Spleen (tissue), 11 donors: ENCODE results near the gene EMC9. TPM values are rescaled to one million over a fixed set of nuclear protein-coding genes. Genes with fewer than 3 reads are reported as not detected.

Source experiments
- DNase-seq: peaks from one replicate; pipeline ENCODE4 v3.0.0-alpha.2; 2020
- H3K27ac ChIP-seq, 8 donors: fragments of 200-600 bp; sonication (generic) in 7 of 8; 1 replicate in 4 of 8; 2 replicates in 4 of 8; pipeline versions ENCODE4 v1.5.0 to v1.8.0; 2016 to 2021; ENCODE audit warnings: inconsistent platforms in 4 of 8, mild to moderate bottlenecking in 4 of 8, moderate library complexity in 1 of 8
- H3K27me3 ChIP-seq, 7 donors: fragments of 200-600 bp; sonication (generic) in 6 of 7; replicated peaks in 1 of 7; 1 replicate in 4 of 7; 2 replicates in 3 of 7; pipeline versions ENCODE4 v1.5.0 to v1.8.0; 2016 to 2021; ENCODE audit warnings: inconsistent platforms in 3 of 7, mild to moderate bottlenecking in 1 of 7
- H3K36me3 ChIP-seq, 6 donors: fragments of 200-600 bp; sonication (generic) in 5 of 6; 1 replicate in 4 of 6; 2 replicates in 2 of 6; pipeline versions ENCODE4 v1.5.0 to v1.8.0; 2016 to 2021; ENCODE audit warnings: inconsistent platforms in 2 of 6
- H3K4me1 ChIP-seq, 6 donors: fragments of 200-600 bp; sonication (generic) in 5 of 6; 1 replicate in 3 of 6; 2 replicates in 3 of 6; pipeline versions ENCODE4 v1.5.0 to v1.8.0; 2016 to 2021; ENCODE audit warnings: inconsistent platforms in 3 of 6
- H3K4me3 ChIP-seq, 8 donors: fragments of 200-600 bp; sonication (generic) in 7 of 8; 1 replicate in 4 of 8; 2 replicates in 4 of 8; pipeline versions ENCODE4 v1.5.0 to v1.8.0; 2016 to 2021; ENCODE audit warnings: inconsistent platforms in 4 of 8, mild to moderate bottlenecking in 4 of 8, moderate library complexity in 2 of 8
- H3K9me3 ChIP-seq, 8 donors: fragments of 200-600 bp; sonication (generic) in 7 of 8; 1 replicate in 4 of 8; 2 replicates in 4 of 8; pipeline versions ENCODE4 v1.5.0 to v1.8.0; 2016 to 2021; ENCODE audit warnings: inconsistent platforms in 4 of 8
- POLR2A ChIP-seq, 3 donors: fragments of 450-650 bp; IDR thresholded peaks; one replicate each; pipeline ENCODE4 v1.5.1; 2017; ENCODE audit warnings: antibody characterized with exemption in 3 of 3, mild to moderate bottlenecking in 1 of 3
- POLR2AphosphoS5 ChIP-seq, 3 donors: sonication (generic); formaldehyde crosslinking; IDR thresholded peaks; one replicate each; pipeline ENCODE4 v1.5.1; 2017; ENCODE audit warnings: antibody characterized with exemption in 3 of 3
- WGBS, 5 donors: extraction: QIAGEN DNeasy Blood & Tissue Kit in 3 of 5; methylation state at CpG; one replicate each; pipeline versions ENCODE4 v1.1.5 to v1.1.7; 2013 to 2018; 5-methylcytosine and 5-hydroxymethylcytosine counted together
- intact Hi-C: fragments of 100-400 bp; cut with DNase I; formaldehyde crosslinking; loops from one replicate; pipeline ENCODE4 v1.15.0; 2023; ENCODE audit warnings: low total_unique reads
- polyA plus RNA-seq, 3 donors: library from polyadenylated mRNA; stranded (reverse); fragments of 200-250 nt; gene quantifications; one replicate each; pipeline ENCODE4 v1.2.1, GENCODE V29; 2013
- total RNA-seq, 7 donors: library from RNA; depleted of rRNA in 3 of 7; stranded (reverse); fragments of >200 nt in 3 of 7; fragmentation: NEBNext Ultra II Directional in 4 of 7; extraction: Animal tissue kit (Norgen Biotek cat#: 25700) in 4 of 7; gene quantifications; one replicate each; pipeline versions ENCODE4 v1.1.0 to v1.2.1, GENCODE V29; 2016 to 2021
- TF ChIP-seq, protein P1 (sequence below), 11 experiments: fragments of 200-600 bp in 7 of 11; fragments of 450-650 bp in 4 of 11; sonication (generic) in 4 of 11; IDR thresholded peaks in 8 of 11; conservative IDR thresholded peaks in 3 of 11; 1 replicate in 7 of 11; 2 replicates in 4 of 11; pipeline versions ENCODE4 v1.4.0 to v1.8.0; 2016 to 2021; ENCODE audit warnings: antibody characterized with exemption in 11 of 11, inconsistent platforms in 4 of 11, mild to moderate bottlenecking in 1 of 11
- donor health status: healthy with polysubstance abuse.
- donor health status: DM: no; HTN: no; CAD: no; lungs with moderate emphysema.
- donor health status: DM: no; HTN: no; CAD: no.
- donor health status: Bipolar disorder and iron deficiency.
- donor health status: healthy.
- donor health status: DM: no; HTN: no; CAD: no.
- donor health status: DM: yes; HTN: yes; CAD: no.

EMC9 gene
- total and polyA plus RNA-seq, 10 donors, result 17.7 to 50.6 (median 22.3) TPM

DNA sequence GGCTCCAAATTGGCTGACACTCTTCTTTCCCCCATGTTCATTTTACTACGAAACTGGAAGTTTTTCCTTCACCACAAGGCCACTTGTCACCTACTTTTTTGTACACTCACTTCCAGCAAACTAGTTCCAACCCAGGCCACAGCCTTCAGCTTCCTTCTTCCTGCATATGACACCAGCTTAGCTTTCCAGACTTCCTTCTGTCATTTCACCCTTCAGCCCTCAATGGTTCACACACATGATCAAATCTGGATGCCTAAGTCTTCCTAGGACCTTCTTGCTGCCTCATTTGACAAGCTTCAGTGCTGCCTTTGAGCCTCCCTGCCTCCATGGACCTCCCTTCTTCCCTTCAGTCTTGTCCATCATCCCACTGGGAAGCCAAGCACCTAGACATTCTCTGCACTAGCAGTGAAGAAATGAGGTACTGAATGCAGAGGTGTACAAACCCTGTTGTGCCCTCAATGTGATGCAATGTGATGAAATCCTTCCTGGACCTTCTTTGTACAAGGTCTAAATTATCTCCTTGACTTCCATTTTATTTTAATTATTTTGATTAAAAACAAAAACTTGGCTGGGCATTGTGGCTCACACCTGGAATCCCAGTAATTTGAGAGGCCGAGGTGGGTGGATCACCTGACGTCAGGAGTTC is 26.2 kb upstream of the EMC9 start:
- Histone ChIP-seq H3K4me1 (peaks cover 24 to 85% (median 67%) of the 10 kb centered on the region in 6 donors), H3K9me3 (no peaks in the 10 kb centered on the region), H3K36me3 (peaks cover 30 to 86% (median 71%) of the 10 kb centered on the region in 6 donors), H3K27me3 (no peaks in the 10 kb centered on the region), H3K4me3 (peak overlapping the region in 1 of 8 donors; percentile 11), H3K27ac (peak overlapping the region in 7 of 8 donors; percentile 17 to 99 (median 63))
- TF ChIP-seq POLR2A (IDR thresholded peaks at IDR 0.05) (no peak), POLR2AphosphoS5 (IDR thresholded peaks at IDR 0.05) (peak in 1 of 3 donors; percentile 64)
- TF ChIP-seq, protein P1, sequence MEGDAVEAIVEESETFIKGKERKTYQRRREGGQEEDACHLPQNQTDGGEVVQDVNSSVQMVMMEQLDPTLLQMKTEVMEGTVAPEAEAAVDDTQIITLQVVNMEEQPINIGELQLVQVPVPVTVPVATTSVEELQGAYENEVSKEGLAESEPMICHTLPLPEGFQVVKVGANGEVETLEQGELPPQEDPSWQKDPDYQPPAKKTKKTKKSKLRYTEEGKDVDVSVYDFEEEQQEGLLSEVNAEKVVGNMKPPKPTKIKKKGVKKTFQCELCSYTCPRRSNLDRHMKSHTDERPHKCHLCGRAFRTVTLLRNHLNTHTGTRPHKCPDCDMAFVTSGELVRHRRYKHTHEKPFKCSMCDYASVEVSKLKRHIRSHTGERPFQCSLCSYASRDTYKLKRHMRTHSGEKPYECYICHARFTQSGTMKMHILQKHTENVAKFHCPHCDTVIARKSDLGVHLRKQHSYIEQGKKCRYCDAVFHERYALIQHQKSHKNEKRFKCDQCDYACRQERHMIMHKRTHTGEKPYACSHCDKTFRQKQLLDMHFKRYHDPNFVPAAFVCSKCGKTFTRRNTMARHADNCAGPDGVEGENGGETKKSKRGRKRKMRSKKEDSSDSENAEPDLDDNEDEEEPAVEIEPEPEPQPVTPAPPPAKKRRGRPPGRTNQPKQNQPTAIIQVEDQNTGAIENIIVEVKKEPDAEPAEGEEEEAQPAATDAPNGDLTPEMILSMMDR (IDR thresholded peaks at IDR 0.05 in 8 of 11, conservative IDR thresholded peaks at IDR 0.05 in 3 of 11), result no peak
- intact Hi-C loops, result no loop called here
- 66 to 82% (median 70%) methylated on average over 3 of the region's 3 CpGs for WGBS, 5 donors
- DNase-seq, result peak; percentile 27

DNA sequence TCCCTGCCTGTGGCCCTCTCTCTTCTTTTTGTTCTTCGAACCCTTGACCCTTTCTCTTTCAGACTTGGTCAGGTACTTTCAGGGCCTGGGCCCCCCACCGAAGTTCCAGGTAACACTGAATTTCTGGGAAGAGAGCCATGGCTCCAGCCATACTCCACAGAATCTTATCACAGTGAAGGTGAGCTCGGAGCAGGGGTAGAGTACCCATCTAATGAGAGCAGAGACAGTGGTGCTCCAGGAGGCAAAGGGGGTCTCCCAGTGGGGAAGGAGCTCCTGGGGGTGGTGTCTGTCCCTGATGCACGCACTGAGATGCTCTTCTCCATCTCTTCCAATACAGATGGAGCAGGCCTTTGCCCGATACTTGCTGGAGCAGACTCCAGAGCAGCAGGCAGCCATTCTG is 24.4 kb upstream of the EMC9 start:
- H3K4me3 ChIP-seq, result no peak overlapping the region
- intact Hi-C loops, result no loop called here
- H3K27me3 ChIP-seq, result no peaks in the 10 kb centered on the region
- no peaks in the 10 kb centered on the region for H3K9me3 ChIP-seq
- H3K27ac ChIP-seq, result peak overlapping the region in 5 of 8 donors; percentile 17 to 99 (median 95)
- peaks cover 25 to 80% (median 61%) of the 10 kb centered on the region in 6 donors for H3K4me1 ChIP-seq
- WGBS, 5 donors, result 95 to 97% (median 95%) methylated on average over 5 of the region's 5 CpGs
- TF ChIP-seq POLR2AphosphoS5 (IDR thresholded peaks at IDR 0.05), result no peak
- no peak for TF ChIP-seq POLR2A (IDR thresholded peaks at IDR 0.05)
- TF ChIP-seq, protein P1 (IDR thresholded peaks at IDR 0.05 in 8 of 11, conservative IDR thresholded peaks at IDR 0.05 in 3 of 11), result no peak
- DNase-seq, result no peak
- H3K36me3 ChIP-seq, result peaks cover 30 to 91% (median 73%) of the 10 kb centered on the region in 6 donors

DNA sequence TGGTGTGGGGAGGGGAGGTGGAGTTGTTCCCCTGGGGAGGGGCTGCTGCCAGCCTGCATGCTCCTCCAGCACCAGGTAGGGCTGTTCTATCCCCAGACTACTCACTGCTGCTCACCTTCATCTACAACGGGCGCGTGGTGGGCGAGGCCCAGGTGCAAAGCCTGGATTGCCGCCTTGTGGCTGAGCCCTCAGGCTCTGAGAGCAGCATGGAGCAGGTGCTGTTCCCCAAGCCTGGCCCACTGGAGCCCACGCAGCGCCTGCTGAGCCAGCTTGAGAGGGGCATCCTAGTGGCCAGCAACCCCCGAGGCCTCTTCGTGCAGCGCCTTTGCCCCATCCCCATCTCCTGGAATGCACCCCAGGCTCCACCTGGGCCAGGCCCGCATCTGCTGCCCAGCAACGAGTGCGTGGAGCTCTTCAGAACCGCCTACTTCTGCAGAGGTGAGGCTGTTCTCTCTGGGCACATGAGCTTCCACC is 23.2 kb upstream of the EMC9 start:
- intact Hi-C loops, result no loop called here
- H3K27me3 ChIP-seq, result no peaks in the 10 kb centered on the region
- DNase-seq, result peak; percentile 71
- peaks cover 31 to 83% (median 67%) of the 10 kb centered on the region in 6 donors for H3K4me1 ChIP-seq
- H3K4me3 ChIP-seq, result no peak overlapping the region
- peaks cover 30 to 91% (median 75%) of the 10 kb centered on the region in 6 donors for H3K36me3 ChIP-seq
- H3K27ac ChIP-seq, result peak overlapping the region in 7 of 8 donors; percentile 13 to 99 (median 95)
- 92 to 96% (median 94%) methylated on average over 11 to 14 of the region's 14 CpGs for WGBS, 5 donors
- no peak for TF ChIP-seq POLR2AphosphoS5 (IDR thresholded peaks at IDR 0.05)
- TF ChIP-seq, protein P1 (IDR thresholded peaks at IDR 0.05 in 8 of 11, conservative IDR thresholded peaks at IDR 0.05 in 3 of 11), result no peak
- no peaks in the 10 kb centered on the region for H3K9me3 ChIP-seq

DNA sequence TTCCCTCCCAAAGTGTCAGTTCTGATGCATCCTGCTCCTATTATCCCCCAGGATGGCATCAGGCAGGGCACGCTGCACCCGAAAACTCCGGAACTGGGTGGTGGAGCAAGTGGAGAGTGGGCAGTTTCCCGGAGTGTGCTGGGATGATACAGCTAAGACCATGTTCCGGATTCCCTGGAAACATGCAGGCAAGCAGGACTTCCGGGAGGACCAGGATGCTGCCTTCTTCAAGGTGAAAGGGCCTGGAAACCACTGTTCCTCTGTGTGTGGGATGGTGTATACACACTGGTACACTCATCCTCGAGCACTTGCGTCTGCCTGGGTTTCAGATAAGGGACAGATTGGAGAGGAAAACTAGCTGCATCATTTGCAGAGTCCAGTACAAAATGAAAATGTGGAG is 20.7 kb upstream of the EMC9 start:
- peaks cover 30 to 91% (median 77%) of the 10 kb centered on the region in 6 donors for H3K36me3 ChIP-seq
- TF ChIP-seq, protein P1 (IDR thresholded peaks at IDR 0.05 in 8 of 11, conservative IDR thresholded peaks at IDR 0.05 in 3 of 11), result no peak
- TF ChIP-seq POLR2A (IDR thresholded peaks at IDR 0.05), result no peak
- no peak for TF ChIP-seq POLR2AphosphoS5 (IDR thresholded peaks at IDR 0.05)
- no peaks in the 10 kb centered on the region for H3K9me3 ChIP-seq
- H3K4me3 ChIP-seq, result peak overlapping the region; percentile 67 to 96 (median 78)
- H3K27ac ChIP-seq, result peak overlapping the region; percentile 92 to 99 (median 97)
- no peaks in the 10 kb centered on the region for H3K27me3 ChIP-seq
- no peak for DNase-seq
- peaks cover 31 to 87% (median 69%) of the 10 kb centered on the region in 6 donors for H3K4me1 ChIP-seq
- intact Hi-C loops, result no loop called here
- 24 to 55% (median 44%) methylated on average over 6 to 8 of the region's 8 CpGs for WGBS, 5 donors
